NT2/D1 (cell line): ENCODE data around the gene RALGPS1.

Experiments
- SUZ12 ChIP-seq: IDR thresholded peaks from 2 replicates; pipeline ENCODE4 v1.6.1; 2011; ENCODE audit not compliant: insufficient read length, insufficient read depth; ENCODE audit errors: extremely low read depth
- YY1 ChIP-seq: IDR thresholded peaks from 2 replicates; pipeline ENCODE4 v1.6.1; 2011; ENCODE audit not compliant: insufficient read length, insufficient read depth
- ZNF274 ChIP-seq: IDR thresholded peaks from 2 replicates; pipeline ENCODE4 v1.6.1; 2011; ENCODE audit warnings: mild to moderate bottlenecking, low read depth, low read length

GRCh38 chr9:127015921-127016512 is 101.4 kb downstream of the RALGPS1 start:
- TF ChIP-seq SUZ12 (no peak), ZNF274 (no peak), YY1 (no peak)
